RWPE1 (cell line): Measurements from ENCODE around the gene TMTC1.

ENCODE experiments used
- CTCF ChIA-PET: fragments of 350-600 bp; sonication (Branson Sonifier 250); formaldehyde crosslinking; extraction: SDS; loops from one replicate; lab custom pipeline; 2021; lab: Yijun Ruan, JAX
- POLR2A ChIA-PET: fragments of 400-600 bp; formaldehyde crosslinking; extraction: SDS; loops from one replicate; lab custom pipeline; 2020; ENCODE audit warnings: antibody characterized with exemption; ENCODE audit not compliant: low non-redundant PET; lab: Yijun Ruan, JAX
- DNase-seq: peaks from one replicate; pipeline ENCODE4 v3.0.0; 2012; ENCODE audit warnings: low spot score
- H3K27ac ChIP-seq: fragments of 450-650 bp; 2 replicates; pipeline ENCODE4 v1.5.1; 2017
- CTCF ChIP-seq: fragments of 450-650 bp; conservative IDR thresholded peaks from 2 replicates; pipeline ENCODE4 v1.5.1; 2017; ENCODE audit warnings: low read depth, mild to moderate bottlenecking

Gene TMTC1

GRCh38 chr12:29544428-29545101, 239.2 kb downstream of the TMTC1 start:
- CTCF ChIA-PET = interaction anchor here (0.6 kb wide), 2 partner anchors 18 to 108 kb away, joined by 3 read pairs; no protein-coding TSS in a partner anchor
- no peak overlapping the region for H3K27ac ChIP-seq
- no peak for TF ChIP-seq CTCF
- POLR2A ChIA-PET = no interaction called here
- no peak for DNase-seq

DNA sequence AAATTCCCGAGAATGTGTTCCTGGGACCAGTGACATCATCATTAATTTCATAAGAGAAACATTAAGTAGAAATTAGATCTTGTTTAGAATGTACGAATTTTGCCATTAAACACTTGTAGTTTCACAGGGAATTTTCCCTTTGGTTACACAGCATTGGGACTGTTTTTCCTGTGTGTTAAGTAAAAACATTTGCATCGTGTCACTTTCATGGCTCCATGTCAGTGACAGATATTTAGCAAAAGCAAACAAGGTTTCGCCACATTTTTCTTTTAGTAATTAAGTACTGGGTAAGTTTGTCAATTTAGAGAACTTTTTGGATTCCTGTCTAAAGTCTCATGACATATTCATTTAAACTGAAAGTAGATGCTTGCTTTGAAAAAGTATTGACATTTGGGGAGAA, 240.7 kb downstream of the TMTC1 start:
- CTCF ChIA-PET = no interaction called here
- no peak overlapping the region for H3K27ac ChIP-seq
- POLR2A ChIA-PET = no interaction called here
- DNase-seq = no peak
- TF ChIP-seq CTCF = no peak

DNA sequence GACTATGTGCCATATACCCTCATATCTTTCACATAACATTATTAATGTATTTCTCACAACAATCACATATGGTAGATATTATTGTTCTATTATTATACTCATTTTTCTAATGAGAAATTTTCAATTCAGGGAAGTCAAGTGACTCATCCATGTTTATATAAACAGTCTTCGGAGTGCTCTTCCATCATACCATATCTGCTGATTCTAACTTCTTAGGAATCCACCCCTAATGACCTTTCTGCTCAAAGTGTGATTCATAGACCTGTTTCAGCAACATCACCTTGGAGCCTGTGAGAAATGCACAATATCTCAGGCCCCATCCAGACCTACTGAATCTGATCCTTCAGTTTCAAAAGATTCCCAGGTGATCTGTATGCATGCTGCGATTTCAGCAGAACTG, 246.4 kb downstream of the TMTC1 start:
- peak; percentile 64 for DNase-seq
- TF ChIP-seq CTCF = no peak
- no peak overlapping the region for H3K27ac ChIP-seq
- ChIA-PET POLR2A (no interaction called here), CTCF (no interaction called here)

- POLR2A ChIA-PET = no interaction called here
- no peak overlapping the region for H3K27ac ChIP-seq
- DNase-seq = no peak
- CTCF ChIA-PET = no interaction called here
- no peak for TF ChIP-seq CTCF
These were observed 248.8 kb downstream of the TMTC1 start for GRCh38 chr12:29534935-29535334.

GRCh38 chr12:29533815-29534489, 249.8 kb downstream of the TMTC1 start:
- POLR2A ChIA-PET = no interaction called here
- CTCF ChIA-PET = interaction anchor here (0.5 to 0.7 kb wide), 2 partner anchors 18 to 931 kb away, joined by 4 read pairs; no protein-coding TSS in a partner anchor
- H3K27ac ChIP-seq = no peak overlapping the region
- no peak for DNase-seq
- no peak for TF ChIP-seq CTCF

GRCh38 chr12:29531471-29531870, 252.3 kb downstream of the TMTC1 start:
- POLR2A ChIA-PET = no interaction called here
- no peak for TF ChIP-seq CTCF
- DNase-seq = no peak
- CTCF ChIA-PET = interaction anchor here (0.6 kb wide), 1 partner anchor 1275 kb away, joined by 3 read pairs; no protein-coding TSS in a partner anchor
- no peak overlapping the region for H3K27ac ChIP-seq
